ENCODE data around the gene MYOM1. TPM values are rescaled to one million over a fixed set of nuclear protein-coding genes. Genes with fewer than 3 reads are reported as not detected.

MYOM1 gene
- total RNA-seq, 1 donor from 2014 or later: 0.46 TPM

- TF ChIP-seq, protein P1, sequence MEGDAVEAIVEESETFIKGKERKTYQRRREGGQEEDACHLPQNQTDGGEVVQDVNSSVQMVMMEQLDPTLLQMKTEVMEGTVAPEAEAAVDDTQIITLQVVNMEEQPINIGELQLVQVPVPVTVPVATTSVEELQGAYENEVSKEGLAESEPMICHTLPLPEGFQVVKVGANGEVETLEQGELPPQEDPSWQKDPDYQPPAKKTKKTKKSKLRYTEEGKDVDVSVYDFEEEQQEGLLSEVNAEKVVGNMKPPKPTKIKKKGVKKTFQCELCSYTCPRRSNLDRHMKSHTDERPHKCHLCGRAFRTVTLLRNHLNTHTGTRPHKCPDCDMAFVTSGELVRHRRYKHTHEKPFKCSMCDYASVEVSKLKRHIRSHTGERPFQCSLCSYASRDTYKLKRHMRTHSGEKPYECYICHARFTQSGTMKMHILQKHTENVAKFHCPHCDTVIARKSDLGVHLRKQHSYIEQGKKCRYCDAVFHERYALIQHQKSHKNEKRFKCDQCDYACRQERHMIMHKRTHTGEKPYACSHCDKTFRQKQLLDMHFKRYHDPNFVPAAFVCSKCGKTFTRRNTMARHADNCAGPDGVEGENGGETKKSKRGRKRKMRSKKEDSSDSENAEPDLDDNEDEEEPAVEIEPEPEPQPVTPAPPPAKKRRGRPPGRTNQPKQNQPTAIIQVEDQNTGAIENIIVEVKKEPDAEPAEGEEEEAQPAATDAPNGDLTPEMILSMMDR (IDR thresholded peaks at IDR 0.05): no peak
- no peak overlapping the region for H3K27ac Mint-ChIP-seq (ENCODE audit: unreplicated experiment)
- H3K4me1 Mint-ChIP-seq (ENCODE audit: unreplicated experiment): peaks cover 7% of the 10 kb centered on the region
- no peaks in the 10 kb centered on the region for H3K9me3 Mint-ChIP-seq (ENCODE audit: unreplicated experiment)
- no peaks in the 10 kb centered on the region for H3K36me3 Mint-ChIP-seq (ENCODE audit: unreplicated experiment)
- H3K27me3 Mint-ChIP-seq (ENCODE audit: unreplicated experiment): peaks cover under 1% of the 10 kb centered on the region
- no peak overlapping the region for H3K4me3 Mint-ChIP-seq (ENCODE audit: unreplicated experiment)
- peak; percentile 36 for DNase-seq (ENCODE audit: extremely low spot score, unreplicated experiment)
These were observed 158.0 kb downstream of the MYOM1 start for GRCh38 chr18:3061581-3062312.

DNA sequence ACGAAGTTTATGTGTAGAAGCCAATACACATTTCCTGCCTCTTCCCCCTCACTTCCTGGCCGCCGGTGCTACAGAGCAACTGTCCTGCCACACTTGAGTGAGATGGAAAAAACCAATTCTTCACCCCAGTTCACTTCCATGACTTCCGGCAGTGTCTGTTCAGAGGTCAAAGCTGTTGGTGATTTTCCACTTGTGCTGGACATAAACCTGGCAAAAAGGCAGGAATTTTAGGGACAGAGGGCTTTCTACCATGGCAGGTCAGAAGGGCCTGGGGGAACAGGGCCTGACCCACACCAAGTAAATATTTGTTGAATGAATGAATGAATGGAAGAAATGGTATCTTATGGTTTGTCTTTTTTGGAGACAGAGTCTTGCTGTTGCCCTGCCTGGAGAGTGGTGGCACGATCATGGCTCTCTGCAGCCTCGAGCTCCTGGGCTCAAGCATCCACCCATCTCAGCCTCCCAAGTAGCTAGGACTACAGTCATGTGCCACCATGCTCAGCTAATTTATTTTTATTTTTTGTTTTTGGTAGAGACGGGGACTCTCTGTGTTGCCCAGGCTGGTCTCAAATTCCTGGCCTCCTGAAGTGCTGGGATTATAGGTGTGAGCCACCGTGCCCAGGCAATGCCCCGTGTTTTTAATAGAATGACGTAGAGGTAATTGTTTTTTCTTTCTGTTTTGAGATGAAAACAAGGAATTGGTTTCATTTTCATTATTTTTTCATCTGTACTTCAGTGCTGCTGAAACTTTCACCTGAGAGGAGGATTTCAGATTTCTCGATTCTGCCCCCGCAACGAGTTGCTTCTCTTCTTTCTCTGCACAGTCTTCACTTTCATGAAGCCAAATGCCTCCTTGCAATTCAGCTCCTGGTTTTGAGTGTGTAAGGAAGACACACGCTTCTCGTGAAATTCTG, 158.8 kb downstream of the MYOM1 start:
- DNase-seq (ENCODE audit: extremely low spot score, unreplicated experiment): no peak
- TF ChIP-seq, protein P1 (IDR thresholded peaks at IDR 0.05): no peak
- no peaks in the 10 kb centered on the region for H3K9me3 Mint-ChIP-seq (ENCODE audit: unreplicated experiment)
- H3K27ac Mint-ChIP-seq (ENCODE audit: unreplicated experiment): no peak overlapping the region
- no peak overlapping the region for H3K4me3 Mint-ChIP-seq (ENCODE audit: unreplicated experiment)
- H3K4me1 Mint-ChIP-seq (ENCODE audit: unreplicated experiment): peaks cover 7% of the 10 kb centered on the region
- H3K36me3 Mint-ChIP-seq (ENCODE audit: unreplicated experiment): no peaks in the 10 kb centered on the region
- H3K27me3 Mint-ChIP-seq (ENCODE audit: unreplicated experiment): peaks cover 4% of the 10 kb centered on the region

GRCh38 chr18:3059272-3059671, 160.5 kb downstream of the MYOM1 start:
- TF ChIP-seq, protein P1 (IDR thresholded peaks at IDR 0.05): no peak
- H3K36me3 Mint-ChIP-seq (ENCODE audit: unreplicated experiment): no peaks in the 10 kb centered on the region
- H3K9me3 Mint-ChIP-seq (ENCODE audit: unreplicated experiment): no peaks in the 10 kb centered on the region
- DNase-seq (ENCODE audit: extremely low spot score, unreplicated experiment): no peak
- H3K27ac Mint-ChIP-seq (ENCODE audit: unreplicated experiment): no peak overlapping the region
- peaks cover 4% of the 10 kb centered on the region for H3K27me3 Mint-ChIP-seq (ENCODE audit: unreplicated experiment)
- no peak overlapping the region for H3K4me3 Mint-ChIP-seq (ENCODE audit: unreplicated experiment)
- peaks cover 7% of the 10 kb centered on the region for H3K4me1 Mint-ChIP-seq (ENCODE audit: unreplicated experiment)

- Mint-ChIP-seq H3K27ac (ENCODE audit: unreplicated experiment) (no peak overlapping the region), H3K36me3 (ENCODE audit: unreplicated experiment) (no peaks in the 10 kb centered on the region)
These were observed 161.2 kb downstream of the MYOM1 start for GRCh38 chr18:3058328-3059191.

More at GRCh38 chr18:3058328-3059191, 161.2 kb downstream of the MYOM1 start:
- Mint-ChIP-seq H3K27me3 (ENCODE audit: unreplicated experiment) (peaks cover 4% of the 10 kb centered on the region), H3K4me3 (ENCODE audit: unreplicated experiment) (no peak overlapping the region), H3K4me1 (ENCODE audit: unreplicated experiment) (peaks cover 7% of the 10 kb centered on the region), H3K9me3 (ENCODE audit: unreplicated experiment) (peaks cover 1% of the 10 kb centered on the region)
- DNase-seq (ENCODE audit: extremely low spot score, unreplicated experiment): no peak
- TF ChIP-seq, protein P1 (IDR thresholded peaks at IDR 0.05): no peak

Data from osteocyte (in vitro differentiated cells).